ENCODE measurements around the gene SHMT2.

The SHMT2 gene

DNA sequence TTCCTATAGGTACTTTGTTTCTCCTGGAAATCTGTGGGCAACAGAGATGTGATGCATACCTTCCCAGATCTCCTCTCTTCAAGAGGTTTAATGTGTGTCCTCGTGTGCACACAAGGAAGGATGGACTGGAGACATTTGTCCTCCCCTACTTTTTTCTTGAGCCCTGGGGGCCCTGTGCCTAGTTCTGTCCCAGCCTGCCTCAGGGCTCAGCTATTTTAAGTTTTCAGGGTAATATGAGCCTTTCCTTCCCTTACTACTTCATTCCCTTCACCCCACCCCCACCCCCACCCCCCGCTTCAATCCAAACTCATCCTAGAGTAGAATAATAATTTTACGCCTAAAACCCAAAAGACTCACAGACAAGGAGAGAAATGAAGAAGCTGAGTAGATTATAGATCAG, 21.0 kb downstream of the SHMT2 start:
- DNase-seq (ENCODE audit: low read depth), result no peak
- TF ChIP-seq, protein P1, sequence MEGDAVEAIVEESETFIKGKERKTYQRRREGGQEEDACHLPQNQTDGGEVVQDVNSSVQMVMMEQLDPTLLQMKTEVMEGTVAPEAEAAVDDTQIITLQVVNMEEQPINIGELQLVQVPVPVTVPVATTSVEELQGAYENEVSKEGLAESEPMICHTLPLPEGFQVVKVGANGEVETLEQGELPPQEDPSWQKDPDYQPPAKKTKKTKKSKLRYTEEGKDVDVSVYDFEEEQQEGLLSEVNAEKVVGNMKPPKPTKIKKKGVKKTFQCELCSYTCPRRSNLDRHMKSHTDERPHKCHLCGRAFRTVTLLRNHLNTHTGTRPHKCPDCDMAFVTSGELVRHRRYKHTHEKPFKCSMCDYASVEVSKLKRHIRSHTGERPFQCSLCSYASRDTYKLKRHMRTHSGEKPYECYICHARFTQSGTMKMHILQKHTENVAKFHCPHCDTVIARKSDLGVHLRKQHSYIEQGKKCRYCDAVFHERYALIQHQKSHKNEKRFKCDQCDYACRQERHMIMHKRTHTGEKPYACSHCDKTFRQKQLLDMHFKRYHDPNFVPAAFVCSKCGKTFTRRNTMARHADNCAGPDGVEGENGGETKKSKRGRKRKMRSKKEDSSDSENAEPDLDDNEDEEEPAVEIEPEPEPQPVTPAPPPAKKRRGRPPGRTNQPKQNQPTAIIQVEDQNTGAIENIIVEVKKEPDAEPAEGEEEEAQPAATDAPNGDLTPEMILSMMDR (IDR thresholded peaks at IDR 0.05; ENCODE audit: low read depth, low read length), result no peak
- H3K4me3 ChIP-seq (ENCODE audit: low read depth, low read length), result no peak overlapping the region

DNA sequence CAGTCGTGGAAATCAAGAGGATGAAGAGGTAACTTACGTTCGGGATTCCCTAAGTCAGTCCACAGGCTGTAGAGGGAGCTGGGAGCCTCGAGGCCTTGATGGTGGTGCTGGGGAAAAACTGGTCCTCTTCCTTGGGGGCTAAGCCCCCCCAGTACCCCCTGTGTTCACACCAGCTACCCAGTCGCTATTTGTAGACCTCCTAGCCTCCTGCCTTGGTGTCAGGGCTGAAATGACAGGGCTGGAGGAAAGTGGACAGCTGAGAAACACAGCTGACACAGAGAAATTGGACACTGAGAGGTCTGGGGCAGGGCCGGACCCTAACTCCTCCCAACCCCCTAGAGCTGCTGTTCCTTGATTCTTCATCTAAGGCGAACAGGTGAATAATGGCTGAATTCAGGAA, 21.4 kb downstream of the SHMT2 start, which contains the start of gene STAC3:
STAC3 (minus strand) TSS at position 232 of the 400 bp plus-strand sequence. CDS start 1,551 bp downstream, outside the sequence.
- H3K4me3 ChIP-seq (ENCODE audit: low read depth, low read length), result no peak within 1 kb of the TSS
- TF ChIP-seq POLR2A (IDR thresholded peaks at IDR 0.05; ENCODE audit: extremely low read depth, insufficient read length) (no peak), MYC (IDR thresholded peaks at IDR 0.05; ENCODE audit: low read depth, low read length) (no peak)
- TF ChIP-seq, protein P1 (IDR thresholded peaks at IDR 0.05; ENCODE audit: low read depth, low read length), result no peak
- TF ChIP-seq, protein P2, sequence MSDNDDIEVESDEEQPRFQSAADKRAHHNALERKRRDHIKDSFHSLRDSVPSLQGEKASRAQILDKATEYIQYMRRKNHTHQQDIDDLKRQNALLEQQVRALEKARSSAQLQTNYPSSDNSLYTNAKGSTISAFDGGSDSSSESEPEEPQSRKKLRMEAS (IDR thresholded peaks at IDR 0.05; ENCODE audit: low read depth, low read length), result no peak
- DNase-seq (ENCODE audit: low read depth), result no peak

DNA sequence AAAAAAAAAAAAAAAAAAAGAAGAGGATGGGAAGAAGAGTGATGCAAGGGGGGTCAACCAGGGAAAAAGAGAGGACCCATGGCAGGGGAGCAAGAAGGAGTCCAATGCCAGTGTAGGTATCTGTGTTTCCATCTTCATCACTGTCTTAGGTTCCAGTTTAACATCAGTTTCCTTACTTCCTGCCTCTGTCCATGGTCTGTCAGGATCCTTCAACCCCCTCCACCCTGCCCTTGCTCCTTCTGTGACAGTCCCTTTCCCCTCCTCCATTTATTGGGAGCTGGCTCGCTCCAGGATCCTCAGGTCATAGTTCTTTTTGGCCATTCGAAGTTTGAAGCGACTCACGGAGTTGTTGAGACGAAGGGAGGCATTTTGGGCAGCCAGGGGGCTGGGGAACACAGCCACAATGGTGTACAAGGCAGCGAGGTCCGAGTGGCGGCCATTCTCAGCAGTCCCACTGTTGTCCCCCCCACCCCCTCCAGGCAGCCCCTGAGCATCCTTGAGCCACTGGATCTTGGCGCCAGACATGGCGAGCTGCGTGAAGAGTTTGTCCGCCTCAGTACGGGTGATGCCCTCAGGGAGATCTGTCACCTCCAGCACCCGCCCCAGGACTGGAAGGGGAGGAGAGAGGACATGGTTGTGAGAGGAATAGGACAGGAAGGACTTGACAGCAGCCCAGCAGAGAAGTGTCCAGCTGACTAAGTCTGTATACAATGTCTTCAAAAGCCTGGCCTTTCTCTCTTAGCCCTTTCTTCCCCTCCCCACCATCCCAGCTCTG, 25.2 kb downstream of the SHMT2 start:
- TF ChIP-seq, protein P1 (IDR thresholded peaks at IDR 0.05; ENCODE audit: low read depth, low read length), result no peak
- TF ChIP-seq, protein P2 (IDR thresholded peaks at IDR 0.05; ENCODE audit: low read depth, low read length), result no peak
- TF ChIP-seq POLR2A (IDR thresholded peaks at IDR 0.05; ENCODE audit: extremely low read depth, insufficient read length), result no peak
- no peak for TF ChIP-seq MYC (IDR thresholded peaks at IDR 0.05; ENCODE audit: low read depth, low read length)
- no peak overlapping the region for H3K4me3 ChIP-seq (ENCODE audit: low read depth, low read length)
- no peak for DNase-seq (ENCODE audit: low read depth)

DNA sequence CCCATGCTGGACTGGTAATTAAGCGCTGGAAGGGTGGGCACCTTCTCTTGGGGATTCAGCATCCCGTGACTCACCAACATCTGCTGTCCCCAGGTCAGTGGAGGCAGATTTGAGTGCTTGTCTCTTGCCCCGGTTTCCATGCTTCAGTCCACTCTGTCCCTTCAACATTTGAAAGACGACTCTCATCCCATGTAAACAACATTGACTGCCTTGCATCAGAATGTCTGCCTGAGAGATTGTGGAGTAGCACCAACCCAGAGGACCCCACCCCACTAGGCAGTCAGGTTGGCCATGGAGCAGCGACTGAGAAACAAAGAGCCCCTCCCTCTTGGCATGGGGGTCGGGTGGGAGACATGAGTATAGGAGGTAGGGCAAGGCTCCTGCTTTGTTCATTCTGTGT, 26.4 kb downstream of the SHMT2 start:
- H3K4me3 ChIP-seq (ENCODE audit: low read depth, low read length), result no peak overlapping the region
- no peak for DNase-seq (ENCODE audit: low read depth)
- no peak for TF ChIP-seq MYC (IDR thresholded peaks at IDR 0.05; ENCODE audit: low read depth, low read length)
- TF ChIP-seq, protein P2 (IDR thresholded peaks at IDR 0.05; ENCODE audit: low read depth, low read length), result no peak
- TF ChIP-seq, protein P1 (IDR thresholded peaks at IDR 0.05; ENCODE audit: low read depth, low read length), result no peak
- TF ChIP-seq POLR2A (IDR thresholded peaks at IDR 0.05; ENCODE audit: extremely low read depth, insufficient read length), result no peak

DNA sequence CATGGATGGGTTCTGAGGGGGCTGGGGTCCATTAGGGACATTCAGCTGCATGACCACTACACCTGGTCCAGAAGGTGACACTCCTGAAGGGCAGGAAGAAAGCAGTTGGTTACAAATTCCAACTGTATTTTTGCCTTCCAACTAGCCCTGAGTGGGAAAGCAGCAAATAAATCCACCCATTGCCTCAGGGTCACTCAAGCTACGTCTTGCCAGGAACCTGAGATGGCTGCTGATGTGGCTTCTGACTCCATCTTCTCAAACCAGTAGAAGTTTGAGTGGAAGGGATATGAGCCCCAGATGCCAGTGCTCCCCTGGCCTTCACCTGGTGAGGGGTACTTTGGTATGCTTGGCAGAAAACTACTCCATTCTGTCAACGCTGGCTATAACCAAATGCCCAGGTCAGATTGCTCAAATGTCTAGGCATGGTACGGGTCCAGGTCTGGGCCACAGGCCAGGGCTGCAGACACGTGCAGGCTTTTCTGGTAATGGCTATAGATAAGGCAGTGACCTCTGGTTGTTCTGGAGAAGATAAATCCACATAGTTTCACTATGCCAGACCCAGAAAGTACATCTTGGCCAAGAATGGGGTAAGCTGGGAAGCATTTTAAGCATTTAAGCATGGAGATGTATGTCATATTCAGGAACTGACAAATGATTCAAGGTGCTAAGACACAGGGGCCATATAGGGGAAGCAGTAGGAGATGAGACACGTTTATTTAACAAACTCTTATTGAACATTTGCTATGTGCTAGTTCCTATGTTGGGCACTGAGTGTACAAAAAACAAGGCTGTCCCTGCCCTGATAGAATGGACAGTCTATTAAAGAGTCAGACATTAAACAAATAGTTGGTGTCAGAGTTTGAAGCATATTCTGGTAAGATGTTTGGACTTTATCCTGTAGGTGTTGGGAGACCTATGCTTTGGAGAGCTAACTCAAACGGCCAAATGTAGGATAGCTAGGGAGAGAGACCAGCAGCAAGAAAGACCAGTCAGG, 29.8 kb downstream of the SHMT2 start:
- DNase-seq (ENCODE audit: low read depth), result no peak
- no peak for TF ChIP-seq POLR2A (IDR thresholded peaks at IDR 0.05; ENCODE audit: extremely low read depth, insufficient read length)
- TF ChIP-seq, protein P1 (IDR thresholded peaks at IDR 0.05; ENCODE audit: low read depth, low read length), result no peak
- TF ChIP-seq, protein P2 (IDR thresholded peaks at IDR 0.05; ENCODE audit: low read depth, low read length), result no peak
- no peak for TF ChIP-seq MYC (IDR thresholded peaks at IDR 0.05; ENCODE audit: low read depth, low read length)
- H3K4me3 ChIP-seq (ENCODE audit: low read depth, low read length), result no peak overlapping the region

Measured in NB4 (cell line).